Epithelial cell of esophagus (primary cell): ENCODE data around the gene TTC39A.

Experiments
- DNase-seq: peaks from one replicate; pipeline ENCODE4 v3.0.0; 2010; ENCODE audit warnings: low read depth
- H3K4me3 ChIP-seq: 2 replicates; pipeline ENCODE4 v1.5.1; 2011; ENCODE audit warnings: mild to moderate bottlenecking, low read length, control low read depth
- CTCF ChIP-seq: IDR thresholded peaks from 2 replicates; pipeline ENCODE4 v1.5.1; 2011; ENCODE audit warnings: low read depth, mild to moderate bottlenecking, low read length, control low read depth, inconsistent platforms; ENCODE audit not compliant: insufficient read depth; ENCODE audit errors: missing control alignments

The TTC39A gene

DNA sequence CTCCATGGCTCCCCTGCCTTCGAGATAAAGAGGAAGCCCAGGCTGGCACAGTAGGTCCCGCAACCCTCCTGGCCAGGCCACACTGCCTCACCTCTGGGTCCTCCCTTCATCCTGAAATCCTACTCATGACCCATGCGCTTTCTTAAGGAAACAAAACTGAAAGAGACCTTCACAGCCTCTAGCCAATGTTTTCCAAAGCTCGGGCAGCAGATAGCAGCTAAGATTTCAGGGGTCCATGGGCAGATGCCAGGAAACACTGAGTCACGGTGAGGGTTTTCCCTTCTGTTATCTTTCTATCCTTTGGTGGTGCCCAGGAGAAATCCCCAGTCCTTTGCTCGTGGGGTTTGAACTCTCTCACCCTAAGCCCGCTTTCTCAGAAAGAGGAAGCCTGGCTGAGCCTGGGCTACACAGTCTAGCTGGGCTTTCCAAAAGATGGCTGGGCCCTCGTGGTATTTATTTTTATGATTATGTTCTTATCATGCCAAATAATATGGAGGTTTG is 26.6 kb downstream of the TTC39A start:
- no peak for TF ChIP-seq CTCF
- H3K4me3 ChIP-seq, result no peak overlapping the region
- DNase-seq, result no peak

DNA sequence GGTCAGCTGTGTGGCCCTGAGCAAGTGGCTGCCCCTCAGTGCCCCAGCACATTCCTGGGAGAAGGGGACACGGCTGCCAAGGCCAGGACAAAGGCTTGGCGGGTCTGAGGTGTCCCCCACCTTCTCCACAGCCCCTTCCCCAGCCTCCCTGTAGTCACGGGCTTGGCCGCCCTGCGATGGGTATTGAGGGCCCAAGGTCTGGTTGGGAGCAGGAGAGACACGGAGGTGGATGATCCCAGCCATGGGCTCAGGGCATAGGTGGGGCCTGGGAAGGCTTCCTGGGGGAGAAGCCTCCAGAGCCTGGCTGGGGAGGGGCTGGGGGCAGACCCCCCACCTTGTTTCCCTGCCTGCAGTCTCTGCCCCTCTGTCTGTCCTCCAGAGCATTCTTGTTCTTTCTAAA is 27.0 kb downstream of the TTC39A start:
- DNase-seq, result no peak
- no peak overlapping the region for H3K4me3 ChIP-seq
- no peak for TF ChIP-seq CTCF

GRCh38 chr1:51302746-51303145 is 27.6 kb downstream of the TTC39A start:
- TF ChIP-seq CTCF, result no peak
- H3K4me3 ChIP-seq, result no peak overlapping the region
- no peak for DNase-seq

DNA sequence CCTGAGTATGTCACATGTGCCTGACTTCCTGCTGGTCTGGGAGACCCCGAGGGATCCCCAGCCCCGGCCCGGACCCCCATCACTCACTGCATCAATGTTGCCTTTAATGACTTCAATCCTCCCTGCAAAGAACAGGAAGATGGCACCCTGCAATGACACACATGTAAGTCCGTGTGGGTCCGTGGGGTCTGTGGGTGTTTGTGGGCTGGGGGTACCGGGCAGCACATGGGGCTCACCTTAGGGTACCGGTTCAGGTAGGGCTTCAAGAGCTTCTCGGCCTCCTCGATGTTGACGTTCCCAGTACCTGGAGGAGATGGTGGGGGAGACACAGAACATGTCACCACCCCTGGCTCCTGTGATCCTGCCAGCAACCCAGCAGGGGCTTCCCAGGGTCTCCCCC is 28.1 kb downstream of the TTC39A start:
- TF ChIP-seq CTCF, result no peak
- no peak overlapping the region for H3K4me3 ChIP-seq
- no peak for DNase-seq

GRCh38 chr1:51301844-51302162 is 28.6 kb downstream of the TTC39A start:
- DNase-seq, result no peak
- H3K4me3 ChIP-seq, result no peak overlapping the region
- TF ChIP-seq CTCF, result no peak

GRCh38 chr1:51301152-51301843 is 29.1 kb downstream of the TTC39A start:
- TF ChIP-seq CTCF, result no peak
- DNase-seq, result no peak
- no peak overlapping the region for H3K4me3 ChIP-seq
